GM12892 (cell line): ENCODE results near the gene STK17A.

Source experiments
- POLR2A ChIP-seq: IDR thresholded peaks from 2 replicates; pipeline ENCODE4 v1.6.1; 2011; ENCODE audit warnings: low read depth, low read length, control low read depth
- POLR2AphosphoS5 ChIP-seq: IDR thresholded peaks from 2 replicates; pipeline ENCODE4 v1.6.1; 2011; ENCODE audit warnings: low read depth, low read length, control low read depth
- TAF1 ChIP-seq: IDR thresholded peaks from 2 replicates; pipeline ENCODE4 v1.6.1; 2011; ENCODE audit warnings: low read depth, mild to moderate bottlenecking, control low read depth, low read length, borderline replicate concordance

DNA sequence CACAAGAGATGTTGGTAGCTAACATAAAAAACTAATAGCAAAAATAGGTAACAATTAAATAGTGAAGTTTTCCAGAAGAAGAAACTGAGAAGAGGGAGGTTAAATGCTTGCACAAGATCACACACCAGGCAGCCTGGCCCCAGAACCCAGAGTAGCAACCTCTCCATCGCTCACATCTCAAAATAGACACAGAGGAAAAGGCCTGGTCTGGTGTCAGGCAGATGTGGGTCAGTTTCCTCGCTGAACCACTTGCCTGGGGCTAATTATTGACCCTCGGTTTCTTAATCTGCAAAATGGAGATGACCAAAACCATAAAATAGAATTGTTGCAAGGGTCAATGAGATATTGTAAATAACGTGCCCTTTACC is 44.5 kb upstream of the STK17A start:
- TF ChIP-seq POLR2A (no peak), TAF1 (no peak), POLR2AphosphoS5 (no peak)
